Adrenal gland (tissue), 5 donors: ENCODE data around the gene LHPP.

ENCODE experiments used
- POLR2A ChIP-seq, 2 donors: fragments of 450-650 bp; IDR thresholded peaks; one replicate each; pipeline ENCODE4 v1.6.1; 2017; ENCODE audit warnings: antibody characterized with exemption in 2 of 2, mild to moderate bottlenecking in 2 of 2, moderate library complexity in 1 of 2
- TF ChIP-seq, protein P1 (sequence below), 6 experiments: fragments of 450-650 bp in 4 of 6; fragments of 200-600 bp in 2 of 6; sonication (generic) in 1 of 6; IDR thresholded peaks; 1 replicate in 5 of 6; 2 replicates in 1 of 6; pipeline versions ENCODE4 v1.5.1 to v1.8.0; 2016 to 2021; ENCODE audit warnings: antibody characterized with exemption in 6 of 6, mild to moderate bottlenecking in 2 of 6, moderate library complexity in 1 of 6
- donor health status: DM: no; HTN: no; CAD: no.

GRCh38 chr10:124458889-124459288 lies 2.7 kb upstream of the LHPP start:
- TF ChIP-seq, protein P1, sequence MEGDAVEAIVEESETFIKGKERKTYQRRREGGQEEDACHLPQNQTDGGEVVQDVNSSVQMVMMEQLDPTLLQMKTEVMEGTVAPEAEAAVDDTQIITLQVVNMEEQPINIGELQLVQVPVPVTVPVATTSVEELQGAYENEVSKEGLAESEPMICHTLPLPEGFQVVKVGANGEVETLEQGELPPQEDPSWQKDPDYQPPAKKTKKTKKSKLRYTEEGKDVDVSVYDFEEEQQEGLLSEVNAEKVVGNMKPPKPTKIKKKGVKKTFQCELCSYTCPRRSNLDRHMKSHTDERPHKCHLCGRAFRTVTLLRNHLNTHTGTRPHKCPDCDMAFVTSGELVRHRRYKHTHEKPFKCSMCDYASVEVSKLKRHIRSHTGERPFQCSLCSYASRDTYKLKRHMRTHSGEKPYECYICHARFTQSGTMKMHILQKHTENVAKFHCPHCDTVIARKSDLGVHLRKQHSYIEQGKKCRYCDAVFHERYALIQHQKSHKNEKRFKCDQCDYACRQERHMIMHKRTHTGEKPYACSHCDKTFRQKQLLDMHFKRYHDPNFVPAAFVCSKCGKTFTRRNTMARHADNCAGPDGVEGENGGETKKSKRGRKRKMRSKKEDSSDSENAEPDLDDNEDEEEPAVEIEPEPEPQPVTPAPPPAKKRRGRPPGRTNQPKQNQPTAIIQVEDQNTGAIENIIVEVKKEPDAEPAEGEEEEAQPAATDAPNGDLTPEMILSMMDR (IDR thresholded peaks at IDR 0.05): no peak
- no peak for TF ChIP-seq POLR2A (IDR thresholded peaks at IDR 0.05)
